HCT116 (cell line): Measurements from ENCODE around the gene CDC42BPA.
"Not testable (repeated sequence)": the region's sequence is repeated elsewhere in the genome, so short reads cannot be mapped to it uniquely, and the experiment has no call there.

ENCODE experiments used
- ATF3 ChIP-seq: IDR thresholded peaks from 2 replicates; pipeline ENCODE4 v1.6.1; 2012
- CTCF ChIP-seq, 3 experiments: fragments of 200-600 bp in 1 of 3; sonication (generic) in 1 of 3; IDR thresholded peaks in 2 of 3; conservative IDR thresholded peaks in 1 of 3; 2 replicates each; pipeline ENCODE4 v1.5.1; 2012 to 2017; ENCODE audit warnings: low read depth in 2 of 3, low read length in 2 of 3, antibody characterized with exemption in 1 of 3, borderline replicate concordance in 1 of 3, control low read depth in 1 of 3, mild to moderate bottlenecking in 1 of 3, mixed read lengths in 1 of 3, mixed run types in 1 of 3, moderate library complexity in 1 of 3; ENCODE audit not compliant: insufficient read depth in 1 of 3
- EGR1 ChIP-seq: IDR thresholded peaks from 2 replicates; pipeline ENCODE4 v1.6.1; 2012; ENCODE audit warnings: low read depth
- EZH2 ChIP-seq: fragments of 200-600 bp; sonication (generic); IDR thresholded peaks from 2 replicates; pipeline ENCODE4 v1.6.1; 2017; ENCODE audit warnings: antibody characterized with exemption, mixed run types
- FOSL1 ChIP-seq: IDR thresholded peaks from 2 replicates; pipeline ENCODE4 v1.6.1; 2012; ENCODE audit warnings: low read depth
- POLR2A ChIP-seq: IDR thresholded peaks from 2 replicates; pipeline ENCODE4 v1.7.0; 2011; ENCODE audit warnings: borderline replicate concordance; ENCODE audit not compliant: insufficient read depth, insufficient read length; ENCODE audit errors: extremely low read depth
- POLR2AphosphoS5 ChIP-seq: IDR thresholded peaks from 2 replicates; pipeline ENCODE4 v1.6.1; 2011; ENCODE audit warnings: mild to moderate bottlenecking, low read depth, low read length, moderate library complexity
- RAD21 ChIP-seq: IDR thresholded peaks from 2 replicates; pipeline ENCODE4 v1.6.1; 2012; ENCODE audit warnings: low read depth, mild to moderate bottlenecking
- SP1 ChIP-seq: IDR thresholded peaks from 2 replicates; pipeline ENCODE4 v1.6.1; 2012; ENCODE audit warnings: low read depth
- TCF7L2 ChIP-seq: IDR thresholded peaks from 2 replicates; pipeline ENCODE4 v1.7.0; 2011; ENCODE audit warnings: borderline replicate concordance, inconsistent platforms; ENCODE audit not compliant: insufficient read depth, insufficient read length; ENCODE audit errors: extremely low read depth
- YY1 ChIP-seq: IDR thresholded peaks from 2 replicates; pipeline ENCODE4 v1.6.1; 2011; ENCODE audit warnings: low read length, low read depth, moderate library complexity, mild to moderate bottlenecking; ENCODE audit not compliant: insufficient replicate concordance; ENCODE audit errors: extremely low read depth
- ZBTB33 ChIP-seq: IDR thresholded peaks from 2 replicates; pipeline ENCODE4 v1.6.1; 2011; ENCODE audit warnings: mild to moderate bottlenecking, low read length, moderate library complexity; ENCODE audit not compliant: insufficient replicate concordance; ENCODE audit errors: extremely low read depth
- ZFX ChIP-seq: fragments of 450-650 bp; IDR thresholded peaks from 2 replicates; pipeline ENCODE4 v1.6.1; 2017

- not testable (repeated sequence) for TF ChIP-seq CTCF (IDR thresholded peaks at IDR 0.05 in 2 of 3, conservative IDR thresholded peaks at IDR 0.05 in 1 of 3; ENCODE audit: borderline replicate concordance in 1 of 3, insufficient read depth in 1 of 3, low read depth in 2 of 3, low read length in 2 of 3); ZBTB33; ATF3; SP1; EGR1; TCF7L2; ZFX; YY1; POLR2A; RAD21; FOSL1; POLR2AphosphoS5; EZH2
Measured at GRCh38 chr1:226999579-226999978, 318.7 kb downstream of the CDC42BPA start.
